ENCODE data around the gene VWCE.
"Not testable (repeated sequence)": the region's sequence is repeated elsewhere in the genome, so short reads cannot be mapped to it uniquely, and the experiment has no call there.

Gene VWCE

DNA sequence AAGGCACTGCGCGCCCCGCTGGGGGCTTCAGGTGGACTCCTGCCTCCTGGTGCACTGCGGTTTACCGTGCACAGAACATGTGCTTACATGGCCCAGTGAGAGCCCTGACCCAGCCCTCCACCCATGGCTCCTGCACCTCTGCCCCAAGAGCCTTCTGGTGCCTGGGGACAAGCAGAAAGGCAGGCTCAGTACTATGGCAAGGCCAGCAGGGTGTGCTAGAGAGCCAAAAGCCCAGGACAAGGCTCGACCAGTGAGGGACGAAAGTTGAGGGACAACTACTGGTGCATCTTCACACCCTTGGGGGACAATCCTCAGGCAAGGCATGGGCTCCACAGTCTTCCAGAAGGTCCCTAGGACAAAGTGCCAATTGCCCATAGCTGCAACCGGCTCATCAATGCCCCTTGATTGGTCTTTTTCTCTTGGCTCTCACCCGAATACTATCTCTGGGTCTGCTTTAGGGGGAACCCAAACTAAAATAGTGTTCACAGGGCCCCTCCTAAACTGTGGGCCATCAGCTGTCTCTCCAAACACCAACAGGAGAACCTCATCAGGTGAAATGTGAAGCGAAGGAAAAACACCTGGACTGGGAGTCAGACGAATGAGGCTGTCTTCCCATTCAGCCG, 40.6 kb downstream of the VWCE start:
- DNase-seq (ENCODE audit: low read depth in 2 of 2) = peak; percentile 32 to 38

GRCh38 chr11:61252332-61252731, 42.8 kb downstream of the VWCE start:
- not testable (repeated sequence) for DNase-seq (ENCODE audit: low read depth in 2 of 2)

- not testable (repeated sequence) for DNase-seq (ENCODE audit: low read depth in 2 of 2)
Observed at GRCh38 chr11:61250796-61251765, 44.0 kb downstream of the VWCE start.

- DNase-seq (ENCODE audit: low read depth in 2 of 2) = not testable (repeated sequence)
Observed at GRCh38 chr11:61249201-61249600, 45.9 kb downstream of the VWCE start.

GRCh38 chr11:61248071-61248470, 47.0 kb downstream of the VWCE start:
- DNase-seq (ENCODE audit: low read depth in 2 of 2) = not testable (repeated sequence)

DNA sequence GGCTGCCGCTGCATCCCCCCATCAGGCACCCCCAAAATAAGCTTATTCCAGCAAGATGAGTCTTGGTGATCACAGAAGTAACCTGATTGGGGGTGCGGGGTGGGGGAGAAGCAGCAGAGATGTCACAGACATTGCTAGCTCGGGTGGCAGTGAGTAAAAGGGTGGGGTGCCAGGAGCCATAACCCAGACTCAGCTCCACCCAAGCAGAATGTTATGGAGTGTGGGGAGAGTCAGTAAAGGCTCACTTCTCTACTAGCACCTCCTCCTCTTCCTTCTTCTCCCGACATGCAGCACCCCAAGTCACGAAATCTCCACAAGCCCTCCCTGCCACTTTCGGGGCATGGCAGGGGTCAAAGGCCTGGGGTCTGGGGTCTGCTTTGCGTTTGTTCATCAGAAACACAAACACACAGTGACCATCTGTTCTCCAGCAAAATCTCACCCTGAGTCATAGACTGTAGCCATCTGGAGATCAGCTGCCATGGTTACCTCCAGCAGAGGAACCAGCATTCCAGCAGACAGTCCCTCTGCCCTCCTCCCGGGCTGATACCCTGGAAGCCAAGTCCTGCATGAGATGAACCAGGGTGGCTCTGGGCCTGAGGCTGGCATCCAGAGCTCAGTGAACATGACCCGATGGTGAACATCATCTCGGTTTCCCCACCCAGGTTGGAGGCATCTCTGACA, 49.7 kb downstream of the VWCE start:
- not testable (repeated sequence) for DNase-seq (ENCODE audit: low read depth in 2 of 2)

- DNase-seq (ENCODE audit: low read depth in 2 of 2) = not testable (repeated sequence)
Observed at GRCh38 chr11:61241526-61241925, 53.6 kb downstream of the VWCE start.

GRCh38 chr11:61240875-61241274, 54.2 kb downstream of the VWCE start, which contains the start of gene PGA5:
PGA5 (plus strand) TSS chr11:61241175; CDS start chr11:61241227, 52 bp downstream.
- DNase-seq (ENCODE audit: low read depth in 2 of 2) = not testable (repeated sequence)

DNA sequence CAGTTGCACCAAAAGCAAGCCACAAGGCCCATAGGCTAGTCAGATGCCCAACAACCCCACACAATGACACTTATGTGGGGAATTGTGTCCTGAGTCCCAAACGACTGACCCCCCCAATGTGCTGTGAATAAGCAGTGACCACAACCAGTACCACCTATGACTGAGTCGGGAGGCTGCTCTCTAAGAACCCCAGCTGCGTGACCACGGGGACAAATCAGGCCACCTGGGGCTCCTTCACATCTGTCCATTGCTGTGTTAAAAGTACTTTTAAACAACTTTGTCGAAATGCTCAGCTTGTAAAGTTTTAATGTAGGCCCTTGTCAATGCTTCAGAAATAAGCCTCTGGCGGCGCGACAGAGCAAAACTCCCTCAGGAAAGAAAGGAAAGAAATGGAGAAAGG, 54.8 kb downstream of the VWCE start:
- DNase-seq (ENCODE audit: low read depth in 2 of 2) = not testable (repeated sequence)

DNA sequence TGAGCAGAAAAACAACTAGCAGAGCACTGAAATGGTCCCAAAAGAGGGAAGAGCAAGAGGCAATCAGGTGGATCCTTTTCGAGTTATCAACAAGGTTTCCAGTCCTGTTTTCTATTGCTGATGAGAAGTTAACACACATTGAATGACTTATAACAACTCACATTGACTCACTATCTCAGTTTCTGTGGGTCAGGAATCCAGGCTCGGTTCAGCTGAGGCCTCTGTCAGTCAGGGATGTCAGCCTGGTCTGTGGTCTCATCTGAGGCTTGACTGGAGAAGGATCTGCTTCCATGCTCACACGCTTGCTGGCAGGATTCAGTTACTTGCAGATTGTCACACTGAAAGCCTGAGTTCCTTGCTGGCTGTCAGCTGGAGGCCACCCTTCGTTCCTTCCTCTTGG, 58.0 kb downstream of the VWCE start:
- DNase-seq (ENCODE audit: low read depth in 2 of 2) = not testable (repeated sequence)

DNA sequence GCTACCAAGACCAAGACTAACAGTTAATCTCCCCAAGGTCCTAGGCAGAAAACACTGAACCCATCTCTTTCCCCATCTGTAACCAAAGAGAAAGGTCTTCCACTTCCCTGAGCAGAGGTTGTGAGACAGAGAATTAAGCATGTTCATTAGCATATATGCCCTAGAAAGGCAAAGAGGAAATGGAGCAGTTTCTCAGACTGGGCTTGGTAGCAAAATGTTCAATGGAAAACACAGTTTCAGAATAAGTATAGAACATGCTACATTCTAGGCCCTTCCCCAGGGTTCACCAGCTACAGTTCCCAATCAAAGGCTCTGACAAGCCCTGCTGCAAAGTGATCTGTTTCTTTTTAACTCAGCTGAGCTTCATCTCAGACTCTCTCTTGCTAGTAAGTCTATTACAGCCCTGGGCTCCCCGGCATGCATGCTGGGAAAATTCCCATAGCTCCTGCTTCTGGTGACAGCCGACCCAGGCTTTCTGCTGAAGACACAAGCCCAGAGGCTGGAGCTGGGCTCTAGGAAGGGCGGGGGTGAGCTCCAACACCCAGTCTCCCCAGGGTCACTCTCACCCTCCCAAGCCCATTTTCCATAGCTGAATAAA, 62.5 kb downstream of the VWCE start:
- not testable (repeated sequence) for DNase-seq (ENCODE audit: low read depth in 2 of 2)

DNA sequence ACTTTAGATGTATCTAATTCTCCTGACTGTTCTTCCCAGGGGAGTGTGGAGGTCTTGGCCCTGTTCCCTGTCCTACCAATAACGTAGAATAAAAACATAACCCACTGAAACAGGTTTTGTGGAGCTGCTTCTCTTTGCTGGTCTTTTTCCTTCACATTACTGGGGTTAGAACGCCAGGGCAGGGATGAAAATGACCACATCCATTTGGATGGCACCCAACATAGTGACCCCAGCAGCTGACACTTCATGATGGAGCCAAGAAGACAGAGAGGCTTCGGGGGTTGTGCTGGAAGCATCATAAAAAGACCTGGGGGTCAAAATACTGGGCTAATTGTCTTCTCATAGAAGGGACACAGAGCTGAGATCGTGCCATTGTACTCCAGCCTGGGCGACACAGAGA, 63.5 kb downstream of the VWCE start:
- not testable (repeated sequence) for DNase-seq (ENCODE audit: low read depth in 2 of 2)

- DNase-seq (ENCODE audit: low read depth in 2 of 2) = not testable (repeated sequence)
Observed at GRCh38 chr11:61231033-61231432, 64.1 kb downstream of the VWCE start.

GRCh38 chr11:61229458-61229857, 65.7 kb downstream of the VWCE start:
- DNase-seq (ENCODE audit: low read depth in 2 of 2) = not testable (repeated sequence)

- DNase-seq (ENCODE audit: low read depth in 2 of 2) = not testable (repeated sequence)
Observed at GRCh38 chr11:61226457-61227137, 68.5 kb downstream of the VWCE start.

- not testable (repeated sequence) for DNase-seq (ENCODE audit: low read depth in 2 of 2)
Observed at GRCh38 chr11:61222692-61223091, 72.4 kb downstream of the VWCE start.

DNA sequence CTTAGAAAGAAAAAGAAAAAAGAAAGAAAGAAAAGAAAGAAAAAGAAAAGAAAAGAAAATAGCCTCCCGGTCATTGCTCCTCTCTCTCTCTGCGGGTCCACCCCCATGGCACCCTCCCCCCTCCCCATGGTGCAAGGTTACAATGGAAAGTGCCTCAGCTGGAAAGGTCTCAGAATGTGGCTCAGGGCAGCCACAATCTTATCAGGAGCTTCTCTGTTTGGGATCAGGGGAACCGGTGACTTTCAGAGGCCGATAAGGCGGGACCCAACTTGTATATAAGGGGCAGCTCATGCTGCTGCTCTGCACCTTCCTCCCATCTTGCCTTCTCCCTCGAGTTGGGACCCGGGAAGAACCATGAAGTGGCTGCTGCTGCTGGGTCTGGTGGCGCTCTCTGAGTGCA, 73.1 kb downstream of the VWCE start, which contains the start of gene PGA4:
PGA4 (plus strand) TSS at position 301 of the 400 bp plus-strand sequence; CDS start at position 355, 54 bp downstream.
- not testable (repeated sequence) for DNase-seq (ENCODE audit: low read depth in 2 of 2)

DNA sequence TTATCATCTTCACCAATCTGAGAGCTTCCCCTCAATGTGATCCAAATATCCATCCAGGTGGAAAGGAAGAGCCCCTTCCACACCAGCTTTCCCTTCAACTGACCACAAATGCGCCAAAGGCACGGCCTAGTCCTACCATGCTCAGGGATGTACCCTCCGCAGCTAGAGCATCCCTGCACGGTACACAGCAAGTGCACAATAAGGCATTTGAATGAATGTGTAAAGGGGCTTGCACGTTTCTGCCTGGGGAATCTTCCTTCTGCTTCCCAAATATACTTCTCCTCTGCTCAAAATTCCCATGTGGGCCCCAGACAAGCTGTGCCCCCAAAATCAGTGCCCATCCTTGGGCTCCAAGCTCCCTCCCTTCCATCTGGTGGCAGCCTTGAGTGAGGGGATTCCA, 76.1 kb downstream of the VWCE start:
- DNase-seq (ENCODE audit: low read depth in 2 of 2) = not testable (repeated sequence)

DNA sequence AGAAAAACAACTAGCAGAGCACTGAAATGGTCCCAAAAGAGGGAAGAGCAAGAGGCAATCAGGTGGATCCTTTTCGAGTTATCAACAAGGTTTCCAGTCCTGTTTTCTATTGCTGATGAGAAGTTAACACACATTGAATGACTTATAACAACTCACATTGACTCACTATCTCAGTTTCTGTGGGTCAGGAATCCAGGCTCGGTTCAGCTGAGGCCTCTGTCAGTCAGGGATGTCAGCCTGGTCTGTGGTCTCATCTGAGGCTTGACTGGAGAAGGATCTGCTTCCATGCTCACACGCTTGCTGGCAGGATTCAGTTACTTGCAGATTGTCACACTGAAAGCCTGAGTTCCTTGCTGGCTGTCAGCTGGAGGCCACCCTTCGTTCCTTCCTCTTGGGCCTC, 76.8 kb downstream of the VWCE start:
- not testable (repeated sequence) for DNase-seq (ENCODE audit: low read depth in 2 of 2)

DNA sequence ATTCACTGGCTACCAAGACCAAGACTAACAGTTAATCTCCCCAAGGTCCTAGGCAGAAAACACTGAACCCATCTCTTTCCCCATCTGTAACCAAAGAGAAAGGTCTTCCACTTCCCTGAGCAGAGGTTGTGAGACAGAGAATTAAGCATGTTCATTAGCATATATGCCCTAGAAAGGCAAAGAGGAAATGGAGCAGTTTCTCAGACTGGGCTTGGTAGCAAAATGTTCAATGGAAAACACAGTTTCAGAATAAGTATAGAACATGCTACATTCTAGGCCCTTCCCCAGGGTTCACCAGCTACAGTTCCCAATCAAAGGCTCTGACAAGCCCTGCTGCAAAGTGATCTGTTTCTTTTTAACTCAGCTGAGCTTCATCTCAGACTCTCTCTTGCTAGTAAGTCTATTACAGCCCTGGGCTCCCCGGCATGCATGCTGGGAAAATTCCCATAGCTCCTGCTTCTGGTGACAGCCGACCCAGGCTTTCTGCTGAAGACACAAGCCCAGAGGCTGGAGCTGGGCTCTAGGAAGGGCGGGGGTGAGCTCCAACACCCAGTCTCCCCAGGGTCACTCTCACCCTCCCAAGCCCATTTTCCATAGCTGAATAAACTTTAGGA, 81.3 kb downstream of the VWCE start:
- not testable (repeated sequence) for DNase-seq (ENCODE audit: low read depth in 2 of 2)

Data from stimulated activated CD8-positive, alpha-beta memory T cell treated with anti-CD3 and anti-CD28 coated beads, Interleukin-15, amount 100 ng/mL, for 48 hours (primary cell).